WERI-Rb-1 (cell line): Measurements from ENCODE around the gene GNAQ.

Experiments
- DNase-seq: peaks from one replicate; pipeline ENCODE4 v3.0.0-alpha.2; 2020
- H3K27ac ChIP-seq: fragments of 250-450 bp; sonication (Bioruptor Pico); 2 replicates; pipeline ENCODE4 v1.5.1; 2020; ENCODE audit warnings: mild to moderate bottlenecking, moderate library complexity
- H3K27me3 ChIP-seq: fragments of 250-450 bp; sonication (Bioruptor Pico); 2 replicates; pipeline ENCODE4 v1.5.1; 2021; ENCODE audit warnings: mild to moderate bottlenecking, low read depth, moderate library complexity; ENCODE audit not compliant: insufficient read depth, severe bottlenecking
- H3K36me3 ChIP-seq: fragments of 250-450 bp; sonication (Bioruptor Pico); 2 replicates; pipeline ENCODE4 v1.5.1; 2020; ENCODE audit warnings: mild to moderate bottlenecking, moderate library complexity
- H3K4me3 ChIP-seq: 2 replicates; pipeline ENCODE4 v1.5.1; 2011; ENCODE audit warnings: low read depth, mild to moderate bottlenecking, control low read depth, low read length
- H3K9me3 ChIP-seq: fragments of 250-450 bp; sonication (Bioruptor Pico); 2 replicates; pipeline ENCODE4 v1.5.1; 2021; ENCODE audit warnings: mild to moderate bottlenecking, moderate library complexity; ENCODE audit not compliant: severe bottlenecking
- TF ChIP-seq, protein P1 (sequence below): IDR thresholded peaks from 2 replicates; pipeline ENCODE4 v1.5.1; 2011; ENCODE audit warnings: low read depth, mild to moderate bottlenecking, control low read depth, inconsistent platforms, low read length

The GNAQ gene

DNA sequence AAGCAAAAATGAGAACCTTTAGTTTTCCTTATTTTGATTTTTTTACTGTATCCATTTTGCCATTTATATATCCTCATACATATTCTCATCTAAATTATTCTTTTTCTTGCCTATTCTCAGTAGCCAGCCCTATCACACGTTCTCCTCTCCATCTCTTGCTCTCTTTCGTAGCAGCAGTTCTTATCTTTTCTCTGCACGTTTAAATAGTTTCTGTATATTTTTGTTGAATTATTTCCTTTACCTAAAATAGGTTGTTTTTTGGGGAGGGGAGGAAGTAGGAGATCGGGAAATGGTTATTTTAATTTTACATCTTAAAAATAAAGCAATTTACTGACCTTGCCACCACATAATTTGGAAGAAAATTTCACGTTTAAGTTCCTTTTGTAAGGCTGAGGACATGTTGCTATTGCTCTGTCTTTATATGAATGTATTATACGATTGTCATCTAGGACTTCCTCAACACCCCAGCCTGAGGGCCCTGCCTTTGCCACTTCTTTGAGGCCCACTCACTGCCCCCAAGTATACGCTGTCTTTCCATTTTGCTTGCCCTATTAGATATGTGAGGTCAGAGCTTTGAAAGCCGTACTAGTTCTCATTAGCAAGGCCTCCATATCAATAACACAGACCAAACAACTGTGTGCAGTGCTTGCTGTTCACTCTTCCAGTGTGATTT is 140.3 kb downstream of the GNAQ start:
- DNase-seq: no peak

DNA sequence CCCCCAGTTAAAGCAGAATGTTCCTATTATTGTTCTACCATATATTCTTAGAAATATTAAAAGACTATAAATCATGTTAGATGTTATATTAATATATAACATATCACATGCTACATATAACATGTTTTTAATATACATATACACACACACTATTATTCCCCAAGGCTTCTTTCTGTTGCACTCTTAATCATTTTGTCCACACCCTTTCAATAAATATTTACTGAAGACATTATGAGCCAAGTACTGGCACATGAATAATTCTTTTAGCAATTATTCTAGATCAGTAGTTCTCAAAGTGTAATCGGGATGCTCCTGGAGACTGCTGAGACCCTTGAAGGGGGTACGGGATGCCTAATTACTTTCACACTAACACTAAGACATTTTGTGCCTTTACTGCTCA is 143.9 kb downstream of the GNAQ start:
- no peaks in the 10 kb centered on the region for H3K36me3 ChIP-seq
- TF ChIP-seq, protein P1, sequence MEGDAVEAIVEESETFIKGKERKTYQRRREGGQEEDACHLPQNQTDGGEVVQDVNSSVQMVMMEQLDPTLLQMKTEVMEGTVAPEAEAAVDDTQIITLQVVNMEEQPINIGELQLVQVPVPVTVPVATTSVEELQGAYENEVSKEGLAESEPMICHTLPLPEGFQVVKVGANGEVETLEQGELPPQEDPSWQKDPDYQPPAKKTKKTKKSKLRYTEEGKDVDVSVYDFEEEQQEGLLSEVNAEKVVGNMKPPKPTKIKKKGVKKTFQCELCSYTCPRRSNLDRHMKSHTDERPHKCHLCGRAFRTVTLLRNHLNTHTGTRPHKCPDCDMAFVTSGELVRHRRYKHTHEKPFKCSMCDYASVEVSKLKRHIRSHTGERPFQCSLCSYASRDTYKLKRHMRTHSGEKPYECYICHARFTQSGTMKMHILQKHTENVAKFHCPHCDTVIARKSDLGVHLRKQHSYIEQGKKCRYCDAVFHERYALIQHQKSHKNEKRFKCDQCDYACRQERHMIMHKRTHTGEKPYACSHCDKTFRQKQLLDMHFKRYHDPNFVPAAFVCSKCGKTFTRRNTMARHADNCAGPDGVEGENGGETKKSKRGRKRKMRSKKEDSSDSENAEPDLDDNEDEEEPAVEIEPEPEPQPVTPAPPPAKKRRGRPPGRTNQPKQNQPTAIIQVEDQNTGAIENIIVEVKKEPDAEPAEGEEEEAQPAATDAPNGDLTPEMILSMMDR: no peak

More for the DNA sequence above, 140.3 kb downstream of the GNAQ start:
- Histone ChIP-seq H3K27me3 (no peaks in the 10 kb centered on the region), H3K27ac (no peak overlapping the region), H3K36me3 (no peaks in the 10 kb centered on the region), H3K9me3 (no peaks in the 10 kb centered on the region), H3K4me3 (no peak overlapping the region)
- TF ChIP-seq, protein P1: no peak

DNA sequence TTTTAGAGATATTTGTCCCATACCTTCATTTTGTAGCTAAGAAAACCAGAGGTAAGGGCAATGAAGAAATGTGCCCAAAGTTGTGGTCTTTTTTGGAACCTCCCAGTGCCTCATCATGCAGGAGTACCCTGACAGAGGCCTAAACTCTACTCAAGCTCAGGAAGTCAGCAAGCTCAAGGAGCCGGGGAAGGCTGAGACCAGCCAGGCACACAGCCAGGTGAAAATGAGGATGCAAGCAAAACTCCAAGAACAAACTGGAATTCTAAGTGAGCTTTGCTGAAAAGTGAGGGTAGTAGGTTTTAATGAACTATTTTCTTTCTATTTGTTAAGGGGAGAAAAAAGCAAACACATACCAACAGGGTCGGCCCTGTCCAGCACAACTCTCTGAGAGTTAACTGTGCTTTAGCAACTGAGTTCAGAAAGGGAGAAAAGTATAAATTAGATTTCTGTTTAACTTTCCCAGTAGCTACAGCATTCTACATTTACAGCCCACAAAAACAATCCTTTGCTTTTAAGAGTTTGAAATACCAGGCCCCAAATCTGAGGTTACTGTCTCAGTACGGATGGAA is 146.4 kb downstream of the GNAQ start:
- TF ChIP-seq, protein P1: no peak
- no peaks in the 10 kb centered on the region for H3K9me3 ChIP-seq
- H3K27me3 ChIP-seq: no peaks in the 10 kb centered on the region
- no peak for DNase-seq
- H3K36me3 ChIP-seq: no peaks in the 10 kb centered on the region
- H3K4me3 ChIP-seq: no peak overlapping the region
- H3K27ac ChIP-seq: no peak overlapping the region

More for the DNA sequence above, 143.9 kb downstream of the GNAQ start:
- H3K27ac ChIP-seq: no peak overlapping the region
- H3K27me3 ChIP-seq: no peaks in the 10 kb centered on the region
- no peaks in the 10 kb centered on the region for H3K9me3 ChIP-seq
- DNase-seq: no peak
- H3K4me3 ChIP-seq: no peak overlapping the region

DNA sequence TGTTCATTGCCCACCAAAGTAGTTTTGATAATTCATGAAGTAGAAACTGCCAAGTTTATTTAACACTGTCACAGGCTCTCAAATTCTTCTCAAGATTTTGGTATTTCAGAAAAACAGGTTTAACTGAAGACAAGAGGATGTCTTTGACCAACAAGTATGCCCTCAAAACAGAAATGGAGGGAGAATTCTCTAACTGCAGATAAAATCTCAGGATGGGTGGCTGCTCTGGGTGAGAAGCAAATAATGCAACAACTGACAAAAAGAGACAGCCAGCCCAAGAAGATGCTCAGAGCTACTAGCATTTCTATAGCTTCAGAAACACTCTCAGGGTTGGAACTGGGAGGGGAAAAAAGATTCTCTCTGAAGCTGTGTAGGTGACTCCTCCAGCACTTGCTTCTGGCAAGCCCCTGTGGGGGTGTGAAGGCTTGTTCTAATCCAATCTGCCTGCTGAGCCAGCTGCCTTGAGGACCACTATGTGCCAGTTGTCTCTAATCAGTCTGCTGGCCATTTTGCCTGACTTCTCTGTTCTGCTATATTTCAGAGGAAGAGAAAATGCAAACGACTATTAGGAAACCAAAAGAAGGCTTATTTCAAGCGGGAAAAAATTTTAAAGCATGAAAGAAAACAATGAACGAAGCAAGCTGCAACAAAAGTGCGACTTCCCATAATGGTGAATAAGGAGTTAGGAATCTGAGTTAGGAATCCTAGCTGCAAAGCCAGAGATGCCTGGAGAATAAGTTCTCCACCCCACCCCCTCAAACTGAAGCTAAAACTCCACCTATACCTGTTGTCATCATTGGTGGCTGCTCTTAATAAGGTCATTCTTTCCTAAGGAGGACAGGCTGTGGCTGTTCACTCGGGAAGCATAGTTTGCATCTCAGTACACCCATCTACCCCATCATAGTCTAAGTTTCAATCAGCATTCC is 147.5 kb downstream of the GNAQ start:
- Histone ChIP-seq H3K9me3 (no peaks in the 10 kb centered on the region), H3K36me3 (no peaks in the 10 kb centered on the region), H3K27me3 (no peaks in the 10 kb centered on the region), H3K4me3 (no peak overlapping the region), H3K27ac (no peak overlapping the region)
- peak; percentile 26 for DNase-seq
- TF ChIP-seq, protein P1: no peak

- H3K27me3 ChIP-seq: no peaks in the 10 kb centered on the region
- no peak overlapping the region for H3K4me3 ChIP-seq
- H3K9me3 ChIP-seq: no peaks in the 10 kb centered on the region
- TF ChIP-seq, protein P1: no peak
- no peak for DNase-seq
- H3K36me3 ChIP-seq: no peaks in the 10 kb centered on the region
- H3K27ac ChIP-seq: no peak overlapping the region
Measured at GRCh38 chr9:77883133-77883532, 148.5 kb downstream of the GNAQ start.
